ENCODE results near the gene DCBLD1. TPM values are rescaled to one million over a fixed set of nuclear protein-coding genes. Genes with fewer than 3 reads are reported as not detected.

The DCBLD1 gene
- total RNA-seq, 1 donor from 2014 or later: 19.5 TPM

DNA sequence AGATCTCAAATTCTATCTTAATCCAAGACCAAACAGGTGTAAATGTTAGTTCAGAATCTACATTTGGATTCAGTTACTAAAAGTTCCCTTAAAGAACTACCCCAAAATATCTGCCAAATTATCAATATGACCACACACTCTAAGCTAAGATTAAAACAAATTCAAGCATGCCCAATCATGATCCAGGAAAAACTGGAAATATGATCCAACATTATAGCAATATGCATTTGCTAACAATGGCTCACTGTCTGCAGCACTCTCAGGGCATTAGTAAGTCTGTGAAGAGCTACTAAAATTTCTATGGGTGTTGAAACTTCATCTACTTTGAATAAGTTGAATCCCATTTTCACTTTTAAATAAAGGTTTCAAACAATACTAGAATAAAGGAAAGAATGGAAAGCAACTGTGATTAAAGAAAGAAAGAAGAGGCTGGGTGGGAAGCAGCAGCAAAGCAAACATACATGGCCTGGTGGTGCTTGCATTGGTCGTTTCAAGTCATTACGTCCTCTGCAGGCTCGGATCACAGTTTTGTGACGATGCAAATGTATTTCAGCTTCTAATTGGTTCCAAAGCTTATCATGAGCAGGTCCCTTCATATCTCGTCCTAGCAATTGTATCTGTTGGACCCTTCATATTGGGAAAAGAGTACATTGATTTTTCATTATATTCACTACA, 90.7 kb downstream of the DCBLD1 start:
- H3K4me1 ChIP-seq: no peaks in the 10 kb centered on the region
- H3K9me3 ChIP-seq: no peaks in the 10 kb centered on the region
- intact Hi-C loops (cut with DNase I): no loop called here
- no peak for DNase-seq
- ATAC-seq: no peak
- H3K27ac ChIP-seq: no peak overlapping the region
- no peak overlapping the region for H3K4me3 ChIP-seq
- TF ChIP-seq CTCF (IDR thresholded peaks at IDR 0.05): no peak
- no peaks in the 10 kb centered on the region for H3K27me3 ChIP-seq
- peaks cover 56% of the 10 kb centered on the region for H3K36me3 ChIP-seq

DNA sequence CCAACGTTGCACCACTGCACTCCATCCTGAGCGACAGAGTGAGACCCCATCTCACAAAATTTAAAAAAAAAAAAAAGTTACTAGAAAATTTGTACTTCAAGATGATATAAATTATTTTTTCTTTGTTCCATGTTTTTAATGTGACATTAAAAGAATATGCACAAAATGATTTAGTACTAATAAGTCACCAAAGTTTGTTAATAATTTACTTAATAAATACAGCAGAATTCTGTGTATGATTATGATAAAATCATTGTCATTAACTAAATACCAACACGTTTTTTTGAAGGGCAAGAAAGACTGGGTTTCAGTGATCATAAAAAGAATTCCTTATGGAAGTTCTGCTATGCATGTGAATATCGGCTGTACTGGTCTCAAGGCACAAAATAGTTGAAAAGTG, 91.7 kb downstream of the DCBLD1 start:
- Histone ChIP-seq H3K4me1 (no peaks in the 10 kb centered on the region), H3K4me3 (no peak overlapping the region), H3K27me3 (no peaks in the 10 kb centered on the region), H3K9me3 (no peaks in the 10 kb centered on the region), H3K27ac (no peak overlapping the region), H3K36me3 (peaks cover 49% of the 10 kb centered on the region)
- no peak for DNase-seq
- intact Hi-C loops (cut with DNase I): no loop called here
- no peak for ATAC-seq
- TF ChIP-seq CTCF (IDR thresholded peaks at IDR 0.05): no peak

GRCh38 chr6:117585647-117586046, 103.2 kb downstream of the DCBLD1 start:
- ATAC-seq (peak; percentile 57), DNase-seq (no peak)
- no peak overlapping the region for H3K4me3 ChIP-seq
- H3K4me1 ChIP-seq: no peaks in the 10 kb centered on the region
- TF ChIP-seq CTCF (IDR thresholded peaks at IDR 0.05): no peak
- intact Hi-C loops (cut with DNase I): no loop called here
- H3K36me3 ChIP-seq: peaks cover 18% of the 10 kb centered on the region
- no peaks in the 10 kb centered on the region for H3K27me3 ChIP-seq
- no peaks in the 10 kb centered on the region for H3K9me3 ChIP-seq
- no peak overlapping the region for H3K27ac ChIP-seq

DNA sequence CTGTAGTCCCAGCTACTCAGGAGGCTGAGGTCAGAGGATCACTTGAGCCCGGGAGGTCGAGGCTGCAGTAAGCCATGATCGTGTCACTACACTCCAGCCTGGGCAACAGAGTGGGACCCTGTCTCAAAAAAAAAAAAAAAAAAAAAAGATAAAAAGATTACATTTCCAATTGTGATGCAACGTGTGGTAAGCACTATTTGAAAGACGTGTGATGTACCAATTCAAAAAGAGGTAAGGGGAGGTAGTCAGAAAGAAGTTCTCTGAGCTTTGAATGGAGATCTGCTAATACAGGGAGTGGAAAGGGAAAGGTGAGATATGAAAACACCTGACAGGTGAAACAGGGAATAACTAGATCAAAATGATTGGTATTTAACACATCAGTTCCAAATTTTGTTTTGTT, 108.0 kb downstream of the DCBLD1 start:
- H3K27ac ChIP-seq: no peak overlapping the region

DNA sequence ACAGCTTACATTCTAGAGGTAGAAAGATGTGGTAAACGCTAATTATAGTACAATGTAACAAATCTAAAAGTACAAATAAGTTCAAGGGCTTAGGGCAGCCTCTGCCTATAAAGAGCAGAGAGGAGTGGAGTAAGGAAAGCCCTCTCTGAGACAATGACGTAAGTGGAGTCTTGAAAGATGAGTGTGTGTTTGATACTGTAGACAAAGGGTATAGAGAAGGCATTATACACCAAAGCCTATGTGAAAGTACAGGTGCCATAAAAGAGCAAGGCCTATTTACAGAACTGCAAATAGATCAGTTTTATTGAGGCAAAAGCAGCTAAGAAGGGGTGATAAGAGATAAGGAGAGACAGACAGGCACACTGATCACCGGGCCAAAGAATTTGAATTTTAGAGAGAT, 108.9 kb downstream of the DCBLD1 start:
- H3K4me3 ChIP-seq: no peak overlapping the region
- intact Hi-C loops (cut with DNase I): no loop called here
- H3K27ac ChIP-seq: no peak overlapping the region
- peaks cover 18% of the 10 kb centered on the region for H3K36me3 ChIP-seq
- no peak for TF ChIP-seq CTCF (IDR thresholded peaks at IDR 0.05)
- DNase-seq: no peak
- no peaks in the 10 kb centered on the region for H3K9me3 ChIP-seq
- no peak for ATAC-seq
- no peaks in the 10 kb centered on the region for H3K27me3 ChIP-seq
- no peaks in the 10 kb centered on the region for H3K4me1 ChIP-seq

More for the DNA sequence above, 108.0 kb downstream of the DCBLD1 start:
- H3K27me3 ChIP-seq: no peaks in the 10 kb centered on the region
- DNase-seq: no peak
- H3K9me3 ChIP-seq: no peaks in the 10 kb centered on the region
- H3K36me3 ChIP-seq: peaks cover 18% of the 10 kb centered on the region
- ATAC-seq: no peak
- intact Hi-C loops (cut with DNase I): no loop called here
- TF ChIP-seq CTCF (IDR thresholded peaks at IDR 0.05): no peak
- H3K4me1 ChIP-seq: no peaks in the 10 kb centered on the region
- H3K4me3 ChIP-seq: no peak overlapping the region
